WTC11 (cell line): Measurements from ENCODE around the gene SPTB.

Experiments used
- CREM ChIP-seq: sonication (generic); formaldehyde crosslinking; IDR thresholded peaks from 2 replicates; pipeline ENCODE4 v1.8.1; 2022; ENCODE audit warnings: mild to moderate bottlenecking, missing genetic modification reagents, moderate library complexity
- ELF4 ChIP-seq: sonication (generic); formaldehyde crosslinking; IDR thresholded peaks from 2 replicates; pipeline ENCODE4 v1.8.1; 2022; ENCODE audit warnings: low read depth, mild to moderate bottlenecking, moderate library complexity, missing genetic modification reagents
- MAX ChIP-seq: sonication (generic); formaldehyde crosslinking; IDR thresholded peaks from 2 replicates; pipeline ENCODE4 v1.8.0; 2022; ENCODE audit warnings: mild to moderate bottlenecking, missing genetic modification reagents
- RELA ChIP-seq: sonication (generic); formaldehyde crosslinking; IDR thresholded peaks from 2 replicates; pipeline ENCODE4 v1.8.1; 2022; ENCODE audit warnings: missing genetic modification reagents, mild to moderate bottlenecking, borderline replicate concordance
- SOX15 ChIP-seq: fragments of 250-450 bp; sonication (Bioruptor Pico); IDR thresholded peaks from 2 replicates; pipeline ENCODE4 v1.9.0; 2021; ENCODE audit warnings: mild to moderate bottlenecking
- USF1 ChIP-seq: sonication (generic); formaldehyde crosslinking; IDR thresholded peaks from 2 replicates; pipeline ENCODE4 v1.8.0; 2022; ENCODE audit warnings: mild to moderate bottlenecking, missing genetic modification reagents
- ZNF232 ChIP-seq: sonication (generic); formaldehyde crosslinking; IDR thresholded peaks from 2 replicates; pipeline ENCODE4 v1.8.0; 2022; ENCODE audit warnings: mild to moderate bottlenecking, missing genetic modification reagents
- ZNF416 ChIP-seq: fragments of 250-450 bp; sonication (Bioruptor Pico); IDR thresholded peaks from 2 replicates; pipeline ENCODE4 v1.9.0; 2021; ENCODE audit warnings: mild to moderate bottlenecking, inconsistent platforms
- TF ChIP-seq, protein P1 (sequence below): fragments of 200-600 bp; IDR thresholded peaks from 2 replicates; pipeline ENCODE4 v1.8.0; 2022; ENCODE audit warnings: antibody characterized with exemption
- TF ChIP-seq, protein P2 (sequence below): sonication (generic); formaldehyde crosslinking; IDR thresholded peaks from 2 replicates; pipeline ENCODE4 v1.8.1; 2022; ENCODE audit warnings: mild to moderate bottlenecking, moderate library complexity, missing genetic modification reagents
- TF ChIP-seq, protein P3 (sequence below): sonication (generic); formaldehyde crosslinking; conservative IDR thresholded peaks from 2 replicates; pipeline ENCODE4 v1.8.1; 2022; ENCODE audit warnings: mild to moderate bottlenecking, missing genetic modification reagents

DNA sequence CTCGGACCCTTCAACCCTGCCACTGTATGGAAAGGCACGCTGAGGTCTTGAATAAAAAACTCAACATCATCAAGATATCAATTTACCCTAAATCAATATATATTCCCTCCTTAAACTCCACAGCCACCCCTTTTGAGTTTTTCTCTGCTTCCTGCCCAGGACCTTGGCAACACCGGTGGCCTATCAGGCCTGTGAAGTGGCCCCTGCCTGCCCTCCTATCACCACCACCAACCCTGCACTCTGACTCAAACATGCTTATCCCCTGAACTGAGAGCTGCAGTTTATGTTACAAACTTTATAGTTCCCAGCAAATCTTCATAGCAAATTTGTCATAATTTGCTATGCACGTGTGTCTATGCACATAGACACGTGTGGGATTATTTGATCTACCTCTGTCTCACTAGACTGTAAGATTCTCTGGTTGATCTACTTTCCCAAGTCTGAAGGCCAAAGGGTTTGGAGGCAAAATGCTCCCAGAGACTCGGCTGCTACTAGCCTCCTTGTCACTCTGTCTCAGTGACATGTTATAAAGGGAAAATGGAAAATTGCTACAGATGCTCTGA lies 63.4 kb downstream of the SPTB start:
- TF ChIP-seq ELF4 (CRISPR knock-in tag) (no peak), MAX (no peak), ZNF416 (CRISPR knock-in tag) (no peak), SOX15 (CRISPR knock-in tag) (no peak), RELA (CRISPR knock-in tag) (no peak), CREM (no peak), ZNF232 (CRISPR knock-in tag) (no peak), USF1 (CRISPR knock-in tag) (no peak)
- TF ChIP-seq, protein P1, sequence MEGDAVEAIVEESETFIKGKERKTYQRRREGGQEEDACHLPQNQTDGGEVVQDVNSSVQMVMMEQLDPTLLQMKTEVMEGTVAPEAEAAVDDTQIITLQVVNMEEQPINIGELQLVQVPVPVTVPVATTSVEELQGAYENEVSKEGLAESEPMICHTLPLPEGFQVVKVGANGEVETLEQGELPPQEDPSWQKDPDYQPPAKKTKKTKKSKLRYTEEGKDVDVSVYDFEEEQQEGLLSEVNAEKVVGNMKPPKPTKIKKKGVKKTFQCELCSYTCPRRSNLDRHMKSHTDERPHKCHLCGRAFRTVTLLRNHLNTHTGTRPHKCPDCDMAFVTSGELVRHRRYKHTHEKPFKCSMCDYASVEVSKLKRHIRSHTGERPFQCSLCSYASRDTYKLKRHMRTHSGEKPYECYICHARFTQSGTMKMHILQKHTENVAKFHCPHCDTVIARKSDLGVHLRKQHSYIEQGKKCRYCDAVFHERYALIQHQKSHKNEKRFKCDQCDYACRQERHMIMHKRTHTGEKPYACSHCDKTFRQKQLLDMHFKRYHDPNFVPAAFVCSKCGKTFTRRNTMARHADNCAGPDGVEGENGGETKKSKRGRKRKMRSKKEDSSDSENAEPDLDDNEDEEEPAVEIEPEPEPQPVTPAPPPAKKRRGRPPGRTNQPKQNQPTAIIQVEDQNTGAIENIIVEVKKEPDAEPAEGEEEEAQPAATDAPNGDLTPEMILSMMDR = no peak
- TF ChIP-seq, protein P2, sequence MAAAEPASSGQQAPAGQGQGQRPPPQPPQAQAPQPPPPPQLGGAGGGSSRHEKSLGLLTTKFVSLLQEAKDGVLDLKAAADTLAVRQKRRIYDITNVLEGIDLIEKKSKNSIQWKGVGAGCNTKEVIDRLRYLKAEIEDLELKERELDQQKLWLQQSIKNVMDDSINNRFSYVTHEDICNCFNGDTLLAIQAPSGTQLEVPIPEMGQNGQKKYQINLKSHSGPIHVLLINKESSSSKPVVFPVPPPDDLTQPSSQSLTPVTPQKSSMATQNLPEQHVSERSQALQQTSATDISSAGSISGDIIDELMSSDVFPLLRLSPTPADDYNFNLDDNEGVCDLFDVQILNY (CRISPR knock-in tag) = no peak
- TF ChIP-seq, protein P3, sequence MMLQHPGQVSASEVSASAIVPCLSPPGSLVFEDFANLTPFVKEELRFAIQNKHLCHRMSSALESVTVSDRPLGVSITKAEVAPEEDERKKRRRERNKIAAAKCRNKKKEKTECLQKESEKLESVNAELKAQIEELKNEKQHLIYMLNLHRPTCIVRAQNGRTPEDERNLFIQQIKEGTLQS = no peak
